HG03558 (cell line): ENCODE results near the gene CIDEA.
"Not testable (repeated sequence)": the region's sequence is repeated elsewhere in the genome, so short reads cannot be mapped to it uniquely, and the experiment has no call there.

ENCODE experiments used
- ATAC-seq: cut with Tn5 transposase; IDR thresholded peaks from one replicate; pipeline ENCODE4 v1.9.1; 2021; ENCODE audit warnings: moderate number of reproducible peaks; ENCODE audit not compliant: unreplicated experiment; ENCODE audit errors: extremely low read depth

CIDEA gene

DNA sequence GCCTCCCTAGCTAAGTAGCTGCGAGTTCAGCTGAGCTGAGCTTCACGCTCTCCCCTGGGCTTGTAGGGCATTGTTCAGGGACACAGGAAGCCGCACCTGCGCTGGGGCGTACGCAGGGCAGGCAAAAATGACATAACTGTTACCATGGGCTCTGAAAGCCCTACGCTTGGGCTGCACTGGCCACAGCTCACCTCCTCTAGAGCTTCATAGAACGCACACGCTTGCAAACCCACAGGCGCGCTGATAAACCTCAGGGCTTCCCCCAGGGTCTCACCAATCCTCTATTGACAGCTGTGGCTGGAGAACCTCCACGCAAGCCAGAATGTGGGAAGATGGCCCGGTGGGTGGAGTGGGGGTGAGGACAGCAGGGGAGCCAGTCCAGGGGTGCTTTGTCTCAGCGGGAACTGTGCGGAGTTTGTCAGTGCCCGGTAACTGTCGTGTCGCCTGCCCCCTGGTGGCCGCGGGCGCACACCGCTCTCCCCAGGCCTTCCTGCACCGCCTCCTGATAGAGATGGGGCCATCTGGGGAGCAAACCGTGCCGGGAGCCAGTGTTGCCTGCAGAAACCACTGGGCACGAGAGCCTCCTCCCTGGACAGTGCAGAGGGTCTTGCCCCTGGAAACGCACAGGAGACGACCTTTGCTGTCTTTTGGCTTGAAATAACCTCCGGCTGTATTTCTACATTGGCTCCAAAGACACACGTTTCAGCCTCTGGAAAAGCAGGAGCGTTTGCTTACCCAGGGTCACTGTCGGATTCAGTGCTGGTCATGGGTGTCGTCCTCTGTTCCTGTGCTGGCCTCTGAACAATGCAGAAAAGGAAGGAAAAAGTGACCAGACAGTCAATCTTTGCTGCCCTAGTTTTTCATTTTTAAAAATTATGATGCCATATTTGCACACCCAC lies 17.0 kb upstream of the CIDEA start:
- ATAC-seq: no peak

DNA sequence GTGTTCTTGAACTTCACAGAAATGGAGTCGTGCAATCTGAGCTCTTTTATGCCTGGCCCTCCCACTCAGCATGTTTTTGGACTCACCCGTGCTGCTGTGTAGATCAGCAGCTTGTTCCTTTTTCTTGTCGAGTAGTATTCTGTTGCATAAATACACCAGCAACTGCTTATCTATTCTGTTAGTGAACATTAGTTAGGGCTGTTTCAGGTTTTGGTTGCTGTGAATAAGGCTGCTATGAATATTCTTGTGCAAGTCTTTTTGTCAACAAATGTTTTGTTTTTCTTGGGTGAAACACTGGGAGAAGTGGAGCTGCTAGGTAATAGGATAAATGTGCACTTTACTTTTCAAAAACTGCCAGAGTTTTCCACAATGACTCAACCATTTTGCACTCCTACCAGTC lies 15.3 kb upstream of the CIDEA start:
- no peak for ATAC-seq

DNA sequence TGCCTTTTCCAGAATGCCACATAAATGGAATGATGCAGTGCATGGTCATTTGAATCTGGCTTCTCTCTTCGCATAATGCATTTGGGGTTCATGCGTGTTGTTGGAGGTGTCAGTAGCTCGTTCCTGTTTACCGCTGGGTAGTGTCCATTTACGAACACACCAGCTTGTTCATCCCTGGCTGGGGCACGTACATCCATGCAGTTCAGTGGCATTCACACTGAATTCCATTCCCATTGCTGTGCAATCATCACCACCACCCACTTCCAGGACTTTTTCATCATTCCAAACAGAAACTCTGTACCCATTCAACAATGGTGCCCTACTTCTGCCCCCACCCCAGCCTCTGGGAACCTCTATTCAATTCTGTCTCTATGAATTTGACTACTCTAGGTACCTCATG lies 14.7 kb upstream of the CIDEA start:
- ATAC-seq: no peak

DNA sequence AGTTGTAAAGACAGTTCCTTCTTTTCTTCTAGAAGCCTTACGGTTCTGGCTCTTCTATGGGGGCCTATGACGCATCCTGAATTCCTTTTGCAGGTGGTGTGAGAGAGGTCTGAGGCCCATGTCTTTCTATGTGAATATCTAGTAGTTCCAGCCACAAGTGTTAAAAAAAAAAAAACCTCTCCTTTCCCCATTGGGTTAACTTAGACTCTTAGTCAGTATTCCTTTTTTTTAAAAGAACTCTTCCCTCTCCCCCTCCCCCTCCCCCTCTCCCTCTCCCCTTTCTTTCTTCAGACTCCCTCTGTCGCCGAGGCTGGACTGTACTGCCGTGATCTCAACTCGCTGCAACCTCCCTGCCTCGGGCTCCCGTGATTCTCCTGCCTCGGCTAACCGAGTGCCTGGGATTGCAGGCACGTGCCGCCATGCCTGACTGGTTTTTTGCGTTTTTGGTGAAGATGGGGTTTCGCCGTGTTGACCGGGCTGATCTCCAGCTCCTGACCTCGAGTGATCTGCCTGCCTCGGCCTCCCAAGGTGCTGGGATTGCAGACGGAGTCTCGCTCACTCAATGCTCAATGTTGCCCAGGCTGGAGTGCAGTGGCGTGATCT lies 11.4 kb upstream of the CIDEA start:
- no peak for ATAC-seq

DNA sequence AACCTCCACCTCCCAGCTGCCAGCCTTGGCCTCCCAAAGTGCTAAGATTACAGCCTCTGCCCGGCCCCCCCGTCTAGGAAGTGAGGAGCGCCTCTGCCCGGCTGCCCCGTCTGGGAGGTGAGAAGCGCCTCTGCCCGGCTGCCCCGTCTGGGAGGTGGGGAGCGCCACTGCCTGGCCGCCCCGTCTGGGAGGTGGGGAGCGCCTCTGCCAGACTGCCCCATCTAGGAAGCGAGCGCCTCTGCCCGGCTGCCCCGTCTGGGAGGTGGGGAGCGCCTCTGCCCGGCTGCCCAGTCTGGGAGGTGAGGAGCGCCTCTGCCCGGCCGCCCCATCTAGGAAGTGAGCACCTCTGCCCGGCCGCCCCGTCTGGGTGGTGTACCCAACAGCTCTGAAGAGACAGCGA lies 10.9 kb upstream of the CIDEA start:
- ATAC-seq: not testable (repeated sequence)

DNA sequence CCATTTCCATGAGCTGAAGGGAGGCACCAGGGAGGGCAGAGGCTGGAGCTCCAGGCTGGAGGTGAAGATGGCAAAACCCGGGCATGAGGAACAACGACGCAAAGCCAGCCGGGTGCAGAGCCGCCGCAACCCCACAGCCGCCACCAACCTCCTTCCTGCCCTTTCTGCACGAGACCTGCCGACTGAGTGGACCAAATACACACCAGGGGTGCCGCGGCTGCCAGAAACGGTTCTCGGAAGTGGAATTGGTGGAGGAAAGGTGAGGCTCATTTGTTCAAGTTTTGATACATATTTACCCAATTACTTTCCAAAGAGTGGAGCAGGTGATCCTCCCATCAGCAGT lies 8.4 kb upstream of the CIDEA start:
- no peak for ATAC-seq

DNA sequence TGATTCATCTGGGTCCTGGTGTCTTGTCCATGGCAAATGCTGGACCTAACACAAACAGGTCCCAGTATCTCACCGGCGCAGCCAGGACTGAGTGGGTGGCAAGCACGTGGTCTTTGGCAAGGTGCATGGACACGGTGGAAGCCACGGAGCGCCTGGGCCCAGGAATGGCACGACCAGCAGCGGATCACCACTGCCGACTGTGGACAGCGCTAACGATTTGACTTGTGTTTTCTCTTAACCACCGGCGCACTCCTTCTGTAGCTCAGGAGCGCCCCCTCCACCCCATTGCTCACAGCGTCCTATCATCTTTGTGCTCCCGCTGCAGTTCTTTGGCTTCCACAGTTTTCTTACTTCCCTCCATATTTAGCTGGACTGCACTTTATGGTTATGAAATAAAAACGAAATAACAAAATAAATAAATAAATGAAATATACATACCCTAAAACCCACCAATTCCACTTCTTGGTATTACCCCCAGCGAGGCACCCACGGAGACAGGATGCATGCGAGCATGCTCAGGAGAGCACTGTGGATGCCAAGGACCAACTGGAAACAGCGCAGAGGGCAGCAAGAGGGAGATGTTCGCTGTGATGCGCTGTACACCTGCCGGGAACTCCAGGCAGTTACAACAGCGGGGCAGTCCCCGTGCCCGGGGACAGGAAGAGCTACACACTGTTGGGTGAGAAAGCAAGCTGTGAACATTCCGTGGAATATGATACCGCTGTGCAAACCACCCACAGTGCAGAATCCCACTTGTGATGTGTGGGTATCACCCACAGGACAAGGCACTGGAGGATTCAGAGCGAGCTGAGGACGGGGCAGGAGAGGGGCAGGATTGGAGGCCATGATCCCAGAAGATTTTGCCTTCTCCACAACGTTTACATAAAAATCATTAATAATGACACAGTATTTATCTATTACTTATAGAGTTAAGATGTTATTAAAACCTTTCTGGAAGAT lies 7.0 kb upstream of the CIDEA start:
- no peak for ATAC-seq

DNA sequence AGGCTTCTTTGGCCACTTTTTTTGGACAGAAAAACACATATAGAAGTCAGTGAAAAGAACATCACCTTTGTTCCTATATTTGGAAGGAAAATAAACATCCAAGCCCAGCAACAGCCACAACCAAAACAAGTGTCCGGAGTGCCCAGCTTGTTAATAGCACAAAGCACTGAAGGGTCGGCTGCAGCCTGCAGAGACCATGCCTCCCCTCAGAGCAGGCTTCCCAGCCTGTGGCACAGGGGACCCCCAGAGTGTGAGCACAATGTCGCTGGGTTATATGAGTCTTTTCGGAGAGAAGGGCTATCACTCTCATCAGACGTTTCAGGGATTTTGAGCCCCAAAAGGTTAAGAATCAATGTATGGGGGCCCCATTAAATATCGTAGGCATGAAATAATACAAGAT lies 6.2 kb upstream of the CIDEA start:
- ATAC-seq: no peak

DNA sequence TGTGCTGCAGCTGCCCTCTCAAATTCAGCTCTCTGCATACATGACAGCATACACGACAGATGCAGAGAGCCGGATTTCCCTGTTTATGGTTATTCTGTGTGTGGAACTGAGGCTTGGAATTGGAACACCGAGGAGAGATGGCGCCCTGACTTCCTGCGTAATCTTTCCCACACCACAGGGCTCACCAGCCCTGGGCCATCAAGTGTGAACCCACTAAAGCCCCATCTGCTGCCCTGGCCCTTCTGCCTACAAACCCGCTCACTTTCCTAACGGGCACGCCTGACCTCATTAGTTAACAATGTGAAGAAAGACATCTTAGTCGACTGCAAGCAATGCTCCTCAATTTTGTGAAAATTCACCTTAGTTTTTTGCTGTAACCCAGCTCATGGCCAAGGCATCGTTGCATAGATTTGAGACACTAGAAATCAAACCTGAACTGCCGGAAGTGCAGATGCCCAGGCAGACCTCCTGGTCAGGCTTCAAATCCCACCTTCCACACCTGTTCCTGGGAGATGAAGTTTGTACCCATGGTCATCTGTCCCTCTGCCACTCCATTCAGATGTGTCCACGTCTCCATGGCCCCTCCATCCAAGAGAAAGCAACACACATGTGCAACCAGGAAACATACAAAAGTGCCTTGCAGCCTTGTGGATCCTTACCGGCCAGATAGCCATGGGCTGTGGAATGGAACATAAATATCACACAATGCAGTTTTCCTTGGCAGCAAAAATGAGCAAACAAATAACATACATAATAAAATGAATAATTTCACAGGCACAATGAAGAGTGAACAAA lies 5.0 kb upstream of the CIDEA start:
- no peak for ATAC-seq

DNA sequence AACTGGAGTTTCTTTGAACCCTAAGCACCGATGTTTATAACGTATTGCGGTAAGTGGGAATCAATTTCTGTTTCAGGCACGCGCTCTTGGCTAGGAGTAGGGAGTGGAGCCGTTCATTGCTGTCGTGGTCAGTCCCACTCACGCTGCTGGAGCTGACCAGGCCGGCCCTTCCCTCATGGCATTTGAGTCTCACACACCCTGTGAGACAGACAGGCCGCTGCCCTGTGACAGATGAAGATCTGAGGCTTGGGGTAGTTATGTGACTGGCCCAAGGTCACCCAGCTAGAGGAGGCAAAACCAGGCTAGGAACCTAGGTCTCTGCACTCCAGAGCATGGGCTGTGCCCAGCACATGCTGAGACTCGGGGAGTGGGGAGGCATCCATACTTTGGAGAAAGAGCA lies 2.9 kb upstream of the CIDEA start:
- ATAC-seq: no peak

DNA sequence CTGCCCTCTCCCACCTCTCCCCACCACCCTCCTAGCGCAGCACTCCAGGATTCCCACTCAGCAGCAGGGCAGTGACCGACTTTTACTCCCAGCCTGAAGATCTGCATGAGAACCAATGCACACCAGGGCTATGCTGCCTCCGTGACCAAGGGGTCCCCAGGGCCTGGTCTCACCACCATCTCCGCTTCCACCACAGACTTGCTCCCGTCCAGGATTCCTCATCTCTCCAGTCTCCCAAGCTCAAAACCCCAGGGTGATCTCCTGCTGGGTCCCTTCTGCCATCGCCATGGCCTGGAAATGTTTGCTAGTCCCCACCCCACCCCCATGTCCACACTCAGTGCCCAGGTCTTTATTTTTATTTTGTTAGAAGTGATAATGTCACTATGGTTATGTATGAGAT lies 2.1 kb upstream of the CIDEA start:
- no peak for ATAC-seq

DNA sequence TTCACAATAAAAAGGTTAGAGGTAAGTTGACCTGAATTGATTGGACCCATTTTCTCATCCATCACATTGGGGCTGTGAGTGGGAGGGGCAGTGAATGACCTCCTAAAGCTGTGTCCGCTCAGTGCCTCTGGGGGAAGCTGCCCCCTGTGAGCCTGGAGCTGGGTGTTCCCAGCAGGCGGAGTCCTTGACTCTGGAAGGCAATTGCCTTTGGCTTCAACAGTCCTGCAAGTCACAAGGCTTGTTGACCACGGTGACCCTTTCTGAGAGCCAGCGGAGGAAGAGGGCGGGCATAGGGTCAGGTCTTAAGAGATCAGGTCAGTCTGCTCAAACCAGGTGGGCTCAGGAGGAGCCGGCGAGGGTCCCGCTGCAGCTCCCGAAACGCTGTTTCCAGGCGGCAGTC lies 1.1 kb upstream of the CIDEA start:
- no peak for ATAC-seq

DNA sequence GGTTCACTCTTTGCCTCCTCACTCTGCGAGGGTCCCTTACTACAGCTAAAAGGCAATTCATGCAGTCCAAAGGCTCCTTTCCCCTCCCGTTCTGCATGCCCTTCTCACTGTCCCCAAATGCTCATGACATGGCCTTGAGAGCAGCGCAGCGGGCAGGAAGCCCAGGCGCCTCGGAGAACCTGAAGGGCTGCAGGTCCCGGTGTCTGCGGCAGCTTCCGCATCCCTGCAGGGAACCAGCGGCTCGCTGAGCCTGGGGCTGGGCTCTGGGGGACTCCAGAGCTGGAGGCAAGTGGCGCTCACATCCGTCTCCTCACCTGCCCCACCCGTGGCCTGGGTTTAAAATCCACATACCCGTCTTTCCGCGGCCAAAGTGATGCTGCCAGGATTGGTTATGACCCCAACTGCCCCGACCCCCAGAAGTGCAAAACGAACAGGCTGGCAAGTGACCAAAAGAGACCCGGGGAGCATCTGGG lies 462 bp upstream of the CIDEA start:
- ATAC-seq: no peak

DNA sequence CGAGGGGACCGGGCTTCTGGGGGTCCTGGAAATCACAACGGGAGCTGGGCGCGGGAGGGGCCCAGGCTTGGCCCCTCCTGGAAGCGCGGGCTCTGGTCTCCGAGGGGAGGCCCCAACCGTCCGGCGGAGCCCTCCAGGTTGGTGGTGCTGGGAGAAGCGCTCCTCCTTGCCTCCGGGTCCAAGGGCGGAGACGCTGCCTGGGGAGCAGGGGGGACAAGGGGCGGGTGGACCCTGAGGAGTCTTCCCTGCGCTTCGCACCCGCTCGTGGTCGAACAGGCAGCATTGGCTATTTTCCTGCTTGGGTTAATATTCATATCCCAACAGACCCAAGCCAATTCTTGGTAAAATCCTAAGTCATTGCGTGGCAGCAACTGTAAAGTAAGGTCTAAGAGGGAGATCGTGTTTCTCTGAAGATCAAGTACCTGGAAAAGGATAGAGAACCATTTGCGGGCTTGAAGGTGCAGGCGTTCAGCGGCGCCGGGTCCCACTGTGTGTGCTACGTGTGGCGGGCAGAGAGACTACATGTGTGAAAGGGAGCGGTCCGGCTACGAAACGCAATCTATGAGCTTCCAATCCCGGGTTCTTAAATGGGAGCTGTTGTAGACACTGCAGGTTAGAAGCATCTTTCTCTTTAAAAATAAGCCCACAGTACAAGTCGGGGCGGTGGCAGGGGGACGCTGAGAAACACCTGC lies 805 bp downstream of the CIDEA start:
- no peak for ATAC-seq

DNA sequence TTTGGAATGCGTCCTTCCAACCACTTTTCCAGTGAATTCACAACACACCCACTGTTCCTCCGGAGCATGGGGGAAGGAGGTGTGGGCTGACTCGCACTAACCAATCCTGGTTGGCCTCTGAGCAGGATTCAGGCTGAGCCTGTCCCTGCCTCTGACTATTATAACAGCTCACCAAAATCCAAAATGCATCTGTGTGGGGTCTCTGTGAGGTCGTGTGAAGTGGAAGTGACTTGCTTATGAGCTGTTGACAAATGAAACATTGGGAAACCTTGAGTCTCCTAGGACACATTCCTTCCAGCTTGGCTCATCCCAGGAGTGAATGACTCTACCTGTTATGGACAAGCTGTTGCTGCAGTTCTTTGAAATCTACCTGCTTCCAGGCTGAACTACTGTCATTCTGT lies 1.5 kb downstream of the CIDEA start:
- no peak for ATAC-seq

DNA sequence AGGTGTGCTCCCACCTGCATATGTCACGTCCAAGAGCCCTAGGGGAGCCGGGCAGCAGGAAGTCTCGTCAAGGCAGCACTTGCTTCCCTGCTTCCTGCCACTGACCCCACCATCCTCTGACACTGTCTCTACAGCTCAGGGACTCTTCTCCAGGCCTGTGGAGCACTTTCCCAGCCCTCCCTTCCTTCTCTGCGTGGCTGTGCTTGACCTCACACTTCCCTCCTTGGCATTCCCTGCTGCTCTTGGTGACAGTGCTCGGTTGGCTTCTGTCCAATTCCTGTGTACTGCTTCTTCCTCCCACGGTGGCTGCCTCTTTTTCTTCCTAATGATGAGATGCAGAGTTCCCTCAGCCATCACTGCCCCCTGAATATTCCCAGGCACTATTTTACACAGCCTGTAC lies 2.8 kb downstream of the CIDEA start:
- ATAC-seq: no peak

DNA sequence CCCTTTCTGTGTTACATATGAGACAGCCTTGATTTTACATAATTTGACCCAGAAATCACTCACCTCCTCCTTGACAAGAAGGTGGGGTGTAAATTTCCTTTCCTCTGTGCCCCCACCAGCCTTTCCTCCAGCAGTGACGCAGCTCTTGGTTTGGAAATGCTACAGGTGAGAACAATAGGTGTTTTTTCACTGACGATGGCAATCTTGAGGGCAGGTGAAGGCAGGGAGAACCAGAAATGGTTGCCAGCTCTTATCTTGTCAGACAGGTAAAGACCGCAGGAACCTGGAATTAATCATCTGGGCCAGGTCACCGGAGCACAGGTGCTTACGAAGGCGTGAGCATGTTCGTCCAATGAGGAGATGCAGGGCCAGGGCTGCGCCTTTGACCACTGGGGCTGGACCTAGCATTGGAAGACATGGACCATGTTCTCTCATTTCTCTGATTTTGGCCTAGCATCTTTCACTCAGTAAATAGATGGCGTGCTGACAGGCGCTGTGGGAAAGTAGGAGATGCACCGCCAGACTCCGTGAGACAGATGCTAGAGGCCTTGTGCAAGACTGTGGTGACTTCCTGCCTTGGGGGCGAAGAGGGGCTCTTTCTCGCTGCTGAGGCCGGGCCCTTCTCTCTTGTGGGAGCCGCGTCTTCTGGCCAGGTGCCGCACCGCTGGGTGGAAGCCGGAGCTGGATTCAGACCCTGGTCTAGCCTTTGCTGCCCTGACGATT lies 4.0 kb downstream of the CIDEA start:
- no peak for ATAC-seq

DNA sequence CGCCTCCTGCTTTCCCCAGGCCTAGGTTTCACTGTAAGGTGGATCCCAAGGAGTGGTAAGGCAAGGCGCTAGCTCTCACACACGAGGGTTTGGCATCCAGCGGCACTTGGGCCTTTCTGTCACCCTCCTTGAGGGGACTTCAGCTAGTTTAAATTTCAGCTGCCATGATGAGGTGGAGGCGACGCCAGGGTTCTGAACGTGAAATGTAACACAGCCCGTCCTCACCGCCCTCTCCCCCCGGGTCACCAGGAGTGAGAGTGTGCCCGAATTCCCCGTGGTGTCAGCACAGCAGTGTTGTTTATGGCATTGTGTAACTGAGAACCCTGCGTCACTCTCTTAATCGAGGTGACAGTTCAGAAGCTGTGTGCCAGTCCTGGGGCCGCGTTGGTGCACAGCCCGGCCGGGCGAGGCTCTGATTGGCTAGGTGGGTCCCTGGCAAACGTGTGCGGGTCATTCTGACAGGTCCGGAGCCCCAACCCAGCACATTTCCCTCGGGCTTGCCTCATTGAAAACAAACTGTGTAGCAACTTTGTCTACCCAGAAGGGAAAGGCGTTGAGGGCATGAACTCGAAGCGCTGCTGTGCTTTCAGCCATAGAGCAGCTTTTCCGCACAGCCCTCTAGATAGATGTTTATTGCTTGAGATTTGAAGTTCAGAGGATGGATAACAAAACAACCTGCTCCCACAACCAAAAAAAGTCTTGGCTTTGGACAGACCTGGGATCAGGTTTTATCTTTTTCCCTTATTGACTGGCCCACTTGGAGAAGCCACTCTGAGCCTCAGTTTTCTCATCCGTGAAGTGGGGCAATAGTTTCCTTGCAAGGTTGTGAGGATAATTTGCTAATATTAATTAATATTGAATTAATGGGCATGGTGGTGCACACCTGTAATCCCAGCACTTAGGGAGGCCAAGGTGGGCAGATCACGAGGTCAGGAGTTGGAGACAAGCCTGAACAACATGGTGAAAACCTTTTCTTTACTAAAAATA lies 4.9 kb downstream of the CIDEA start:
- ATAC-seq: no peak
